HepG2 (cell line): ENCODE data around the gene CYTH1. TPM values are rescaled to one million over a fixed set of nuclear protein-coding genes. Genes with fewer than 3 reads are reported as not detected.

ENCODE experiments used
- ATRX ChIP-seq: sonication (generic); formaldehyde crosslinking; IDR thresholded peaks from 2 replicates; pipeline ENCODE4 v1.4.0; 2020; ENCODE audit warnings: missing genetic modification reagents, borderline replicate concordance
- BATF2 ChIP-seq: sonication (generic); formaldehyde crosslinking; IDR thresholded peaks from 2 replicates; pipeline ENCODE4 v1.8.0; 2022; ENCODE audit warnings: mild to moderate bottlenecking, missing genetic modification reagents, moderate library complexity
- EED ChIP-seq: sonication (generic); formaldehyde crosslinking; IDR thresholded peaks from 2 replicates; pipeline ENCODE4 v1.5.0; 2020; ENCODE audit warnings: mild to moderate bottlenecking, missing genetic modification reagents
- FOXA1 ChIP-seq, 2 experiments: fragments of 450-650 bp in 1 of 2; sonication (generic) in 1 of 2; formaldehyde crosslinking in 1 of 2; IDR thresholded peaks; 2 replicates each; pipeline versions ENCODE4 v1.4.0 to v1.6.1; 2016 to 2020; ENCODE audit warnings: missing genetic modification reagents in 1 of 2
- MIXL1 ChIP-seq: IDR thresholded peaks from 2 replicates; pipeline ENCODE4 v1.6.1; 2016
- PRDM15 ChIP-seq: sonication (generic); formaldehyde crosslinking; IDR thresholded peaks from 2 replicates; pipeline ENCODE4 v1.4.0; 2020; ENCODE audit warnings: missing genetic modification reagents
- RFX3 ChIP-seq: IDR thresholded peaks from 2 replicates; pipeline ENCODE4 v1.6.1; 2016; ENCODE audit warnings: missing biosample characterization, missing genetic modification reagents
- RFXANK ChIP-seq: IDR thresholded peaks from 2 replicates; pipeline ENCODE4 v1.6.1; 2016
- SP140L ChIP-seq: sonication (generic); formaldehyde crosslinking; IDR thresholded peaks from 2 replicates; pipeline ENCODE4 v1.4.0; 2020; ENCODE audit warnings: missing genetic modification reagents, borderline replicate concordance
- ZBTB14 ChIP-seq: sonication (generic); formaldehyde crosslinking; IDR thresholded peaks from 2 replicates; pipeline ENCODE4 v1.4.0; 2020; ENCODE audit warnings: missing genetic modification reagents
- ZC3H13 ChIP-seq: sonication (generic); formaldehyde crosslinking; IDR thresholded peaks from 2 replicates; pipeline ENCODE4 v1.8.1; 2023; ENCODE audit warnings: mild to moderate bottlenecking, missing genetic modification reagents, moderate library complexity
- ZNF276 ChIP-seq: sonication (generic); formaldehyde crosslinking; IDR thresholded peaks from 2 replicates; pipeline ENCODE4 v1.4.0; 2020; ENCODE audit warnings: mild to moderate bottlenecking, low read depth, missing genetic modification reagents
- ZNF446 ChIP-seq: sonication (generic); formaldehyde crosslinking; IDR thresholded peaks from 2 replicates; pipeline ENCODE4 v1.5.0; 2020; ENCODE audit warnings: mild to moderate bottlenecking, missing genetic modification reagents
- ZNF501 ChIP-seq: sonication (generic); formaldehyde crosslinking; IDR thresholded peaks from 2 replicates; pipeline ENCODE4 v1.5.1; 2020; ENCODE audit warnings: mild to moderate bottlenecking, moderate library complexity, missing genetic modification reagents
- ZNF740 ChIP-seq: sonication (generic); formaldehyde crosslinking; IDR thresholded peaks from 2 replicates; pipeline ENCODE4 v1.4.0; 2020; ENCODE audit warnings: missing genetic modification reagents
- ZNF784 ChIP-seq: sonication (generic); formaldehyde crosslinking; IDR thresholded peaks from 2 replicates; pipeline ENCODE4 v1.5.1; 2020; ENCODE audit warnings: missing genetic modification reagents, mild to moderate bottlenecking, borderline replicate concordance
- ZNF839 ChIP-seq: sonication (generic); formaldehyde crosslinking; IDR thresholded peaks from 2 replicates; pipeline ENCODE4 v1.4.0; 2020; ENCODE audit warnings: missing genetic modification reagents, mild to moderate bottlenecking, borderline replicate concordance
- ZSCAN12 ChIP-seq: sonication (generic); formaldehyde crosslinking; IDR thresholded peaks from 2 replicates; pipeline ENCODE4 v1.9.0; 2021; ENCODE audit warnings: mild to moderate bottlenecking, missing genetic modification reagents
- polyA plus RNA-seq, 8 experiments: library from polyadenylated mRNA; depleted of rRNA in 3 of 8; stranded (reverse) in 7 of 8; unstranded in 1 of 8; fragments of >200 nt; fragmentation: Illumina TruSeq in 4 of 8; extraction: Trizol in 4 of 8; gene quantifications; 2 replicates each; pipeline versions ENCODE4 v1.2.1 to v1.2.3, GENCODE V29; 2011 to 2016; ENCODE audit warnings: low read depth in 4 of 8, missing spikeins in 1 of 8, mixed read lengths in 1 of 8; ENCODE audit not compliant: insufficient read depth in 1 of 8
- total RNA-seq, 5 experiments: library from RNA; depleted of rRNA; stranded (reverse); fragments of >200 nt; fragmentation: Illumina TruSeq; extraction: Trizol; gene quantifications; 2 replicates each; pipeline ENCODE4 v1.2.3, GENCODE V29; 2016; ENCODE audit warnings: low read depth in 1 of 5

CYTH1 gene
- total and polyA plus RNA-seq, 2 of the 13 experiments (the other 11 are each of a cell fraction or from before 2014, with no cell fraction given): 20.1 to 48.9 TPM

- TF ChIP-seq ZNF839 (CRISPR knock-in tag) (no peak), ZSCAN12 (CRISPR knock-in tag) (no peak), ZNF446 (CRISPR knock-in tag) (0 out of 2 replicates have a peak, but pooled peaks have one; percentile 34), ZNF784 (peak; percentile 22; the same call in 1 of the 2 replicates), MIXL1 (CRISPR knock-in tag) (no peak), RFX3 (no peak), ZNF276 (0 out of 2 replicates have a peak, but pooled peaks have one; percentile 10), ZNF501 (CRISPR knock-in tag) (peak; percentile 70), RFXANK (CRISPR knock-in tag) (no peak), EED (CRISPR knock-in tag) (peak; percentile 79; the same call in 1 of the 2 replicates), BATF2 (CRISPR knock-in tag) (no peak), ATRX (no peak), SP140L (CRISPR knock-in tag) (no peak), ZBTB14 (CRISPR knock-in tag) (no peak; the same call in 1 of the 2 replicates), ZNF740 (CRISPR knock-in tag) (no peak), FOXA1 (IDR thresholded peaks at IDR 0.05) (no peak), FOXA1 (CRISPR knock-in tag; IDR thresholded peaks at IDR 0.05) (no peak), ZC3H13 (0 out of 2 replicates have a peak, but pooled peaks have one; percentile 46), PRDM15 (CRISPR knock-in tag) (no peak; the same call in 1 of the 2 replicates)
These were observed 775 bp downstream of the CYTH1 start (continued) for GRCh38 chr17:78781104-78781892.
